GM12878 (cell line): ENCODE measurements around the gene PYGO1. TPM values are rescaled to one million over a fixed set of nuclear protein-coding genes. Genes with fewer than 3 reads are reported as not detected.

ENCODE experiments used
- ATAC-seq: fragments of 200-7000 bp; cut with Tn5 transposase; 3 replicates; pipeline ENCODE4 v1.9.1; 2020; ENCODE audit warnings: mild to moderate bottlenecking, moderate library complexity
- BruUV-seq: library from RNA; stranded (reverse); fragments of 400-500 nt; replicated peaks from 2 replicates; lab custom pipeline; 2021; lab: Mats Ljungman, UMichigan
- CTCF ChIA-PET: fragments of 300-600 bp; sonication (Branson Sonifier 250); formaldehyde crosslinking; extraction: SDS; loops from one replicate; lab custom pipeline; 2021; ENCODE audit warnings: inconsistent platforms; lab: Yijun Ruan, JAX
- POLR2A ChIA-PET: fragments of 350-600 bp; formaldehyde crosslinking; extraction: SDS; loops from one replicate; lab custom pipeline; 2021; ENCODE audit warnings: inconsistent platforms; lab: Charles Lee
- RAD21 ChIA-PET: fragments of 300-600 bp; sonication (Branson Sonifier 250); formaldehyde crosslinking; loops from one replicate; lab custom pipeline; 2023; ENCODE audit warnings: antibody characterized with exemption; ENCODE audit not compliant: unreplicated experiment; lab: Charles Lee
- SMC1A ChIA-PET: fragments of 300-600 bp; sonication (Branson Sonifier 250); formaldehyde crosslinking; loops from one replicate; lab custom pipeline; 2023; ENCODE audit not compliant: unreplicated experiment, uncharacterized antibody; lab: Charles Lee
- DNase-seq: peaks from one replicate; pipeline ENCODE4 v3.0.0-alpha.2; 2011; ENCODE audit warnings: low read depth, low spot score
- FAIRE-seq: peaks from 3 replicates; lab custom pipeline; 2011; peaks lifted over from hg19 to GRCh38; lab: Jason Lieb, UNC
- H2AFZ ChIP-seq: 2 replicates; pipeline ENCODE4 v1.6.0; 2011; ENCODE audit warnings: low read depth, low read length, control low read depth; ENCODE audit not compliant: control insufficient read depth
- H3K27ac ChIP-seq: 2 replicates; pipeline ENCODE4 v1.5.1; 2011; ENCODE audit warnings: control low read depth; ENCODE audit not compliant: control insufficient read depth, insufficient read depth
- H3K27me3 ChIP-seq, 2 experiments: replicated peaks in 1 of 2; 2 replicates each; pipeline versions ENCODE4 v1.6.0 to v1.6.1; 2011; ENCODE audit warnings: low read length in 1 of 2; ENCODE audit not compliant: control insufficient read depth in 2 of 2, insufficient read depth in 2 of 2
- H3K36me3 ChIP-seq, 2 experiments: 2 replicates each; pipeline ENCODE4 v1.5.1; 2011; ENCODE audit warnings: low read length in 1 of 2; ENCODE audit not compliant: control insufficient read depth in 2 of 2, insufficient read depth in 2 of 2
- H3K4me1 ChIP-seq: 2 replicates; pipeline ENCODE4 v1.6.1; 2011; ENCODE audit warnings: mild to moderate bottlenecking, low read length, moderate library complexity, mixed read lengths; ENCODE audit not compliant: control insufficient read depth, insufficient read depth
- H3K4me2 ChIP-seq: 2 replicates; pipeline ENCODE4 v1.6.0; 2011; ENCODE audit warnings: control low read depth; ENCODE audit not compliant: control insufficient read depth, insufficient read depth
- H3K4me3 ChIP-seq: fragments of 200-600 bp; sonication (generic); 2 replicates; pipeline ENCODE4 v1.5.1; 2016
- H3K79me2 ChIP-seq: 2 replicates; pipeline ENCODE4 v1.6.0; 2011; ENCODE audit warnings: low read length; ENCODE audit not compliant: control insufficient read depth, insufficient read depth
- H3K9ac ChIP-seq: 2 replicates; pipeline ENCODE4 v1.8.0; 2011; ENCODE audit warnings: low read length, control low read depth, mixed read lengths; ENCODE audit not compliant: control insufficient read depth, insufficient read depth
- H3K9me3 ChIP-seq: replicated peaks from 3 replicates; pipeline ENCODE4 v1.5.1; 2011; ENCODE audit warnings: mild to moderate bottlenecking, low read length; ENCODE audit not compliant: control insufficient read depth, insufficient read depth
- H4K20me1 ChIP-seq: 2 replicates; pipeline ENCODE4 v1.6.0; 2011; ENCODE audit not compliant: control insufficient read depth, insufficient read depth
- CHD2 ChIP-seq: IDR thresholded peaks from 2 replicates; pipeline ENCODE4 v1.6.1; 2011; ENCODE audit warnings: low read depth, low read length, improper control_type of control experiment, borderline replicate concordance
- ETV6 ChIP-seq, 2 experiments: fragments of 450-650 bp in 1 of 2; IDR thresholded peaks in 1 of 2; conservative IDR thresholded peaks in 1 of 2; 2 replicates each; pipeline ENCODE4 v1.6.1; 2014; ENCODE audit warnings: antibody characterized with exemption in 1 of 2, borderline replicate concordance in 1 of 2, low read depth in 1 of 2, mild to moderate bottlenecking in 1 of 2, moderate library complexity in 1 of 2
- KLF5 ChIP-seq: fragments of 450-650 bp; IDR thresholded peaks from 2 replicates; pipeline ENCODE4 v1.6.1; 2014; ENCODE audit warnings: mild to moderate bottlenecking; ENCODE audit not compliant: partially characterized antibody
- POLR2AphosphoS2 ChIP-seq: IDR thresholded peaks from 2 replicates; pipeline ENCODE4 v1.6.1; 2011; ENCODE audit warnings: low read depth, mild to moderate bottlenecking, low read length, improper control_type of control experiment, moderate library complexity
- SMAD5 ChIP-seq: IDR thresholded peaks from 2 replicates; pipeline ENCODE4 v1.6.1; 2016; ENCODE audit warnings: antibody characterized with exemption, low read depth
- SRF ChIP-seq, 2 experiments: IDR thresholded peaks; 2 replicates each; pipeline ENCODE4 v1.6.1; 2011; ENCODE audit warnings: low read depth in 2 of 2, low read length in 2 of 2, mild to moderate bottlenecking in 1 of 2, moderate library complexity in 1 of 2
- ZNF274 ChIP-seq: IDR thresholded peaks from one replicate; pipeline ENCODE4 v1.8.0; 2011; ENCODE audit not compliant: insufficient read length, insufficient read depth
- WGBS: methylation state at CpG from one replicate; pipeline ENCODE4 v1.1.6; 2016; ENCODE audit warnings: low lambda C conversion rate; ENCODE audit not compliant: insufficient replicate concordance, insufficient coverage; ENCODE audit errors: missing lambda C conversion rate; 5-methylcytosine and 5-hydroxymethylcytosine counted together
- in situ Hi-C: fragments of 300-500 bp; cut with MboI; formaldehyde crosslinking; loops from 9 replicates; pipeline ENCODE4 v1.14.3; 2018; ENCODE audit warnings: mixed read lengths
- intact Hi-C: fragments of 100-400 bp; cut with micrococcal nuclease; formaldehyde crosslinking; loops from one replicate; pipeline ENCODE4 v1.14.2; 2022; ENCODE audit not compliant: unreplicated experiment
- polyA plus RNA-seq, 11 experiments: library from polyadenylated mRNA; depleted of rRNA in 4 of 11; unstranded in 6 of 11; stranded (reverse) in 5 of 11; fragments of >200 nt; fragmentation: Nextera tagmentation in 4 of 11; fragmentation: Illumina TruSeq in 1 of 11; extraction: Ambion mirVana in 4 of 11; extraction: Trizol in 1 of 11; gene quantifications; 1 replicate in 1 of 11; 2 replicates in 10 of 11; pipeline versions ENCODE4 v1.2.1 to v1.2.3, GENCODE V29; 2011 to 2016; ENCODE audit warnings: inconsistent platforms in 2 of 11, missing spikeins in 2 of 11, low read depth in 1 of 11
- total RNA-seq, 4 experiments: library from RNA; depleted of rRNA in 3 of 4; stranded (reverse); fragments of >200 nt in 3 of 4; fragmentation: Illumina TruSeq in 1 of 4; extraction: Trizol in 1 of 4; gene quantifications; 2 replicates each; pipeline versions ENCODE4 v1.2.1 to v1.2.3, GENCODE V29; 2013 to 2021
- TF ChIP-seq, protein P1 (sequence below): IDR thresholded peaks from 2 replicates; pipeline ENCODE4 v1.6.1; 2011; ENCODE audit warnings: low read depth, low read length, improper control_type of control experiment, borderline replicate concordance
- TF ChIP-seq, protein P2 (sequence below): fragments of 450-650 bp; formaldehyde crosslinking; IDR thresholded peaks from 2 replicates; pipeline ENCODE4 v1.4.0; 2020; ENCODE audit warnings: mild to moderate bottlenecking, moderate library complexity

Gene PYGO1
- total and polyA plus RNA-seq, 10 of the 15 experiments (the other 5 are each of a cell fraction or from before 2014, with no cell fraction given): 0.01 TPM; not detected in 9

DNA sequence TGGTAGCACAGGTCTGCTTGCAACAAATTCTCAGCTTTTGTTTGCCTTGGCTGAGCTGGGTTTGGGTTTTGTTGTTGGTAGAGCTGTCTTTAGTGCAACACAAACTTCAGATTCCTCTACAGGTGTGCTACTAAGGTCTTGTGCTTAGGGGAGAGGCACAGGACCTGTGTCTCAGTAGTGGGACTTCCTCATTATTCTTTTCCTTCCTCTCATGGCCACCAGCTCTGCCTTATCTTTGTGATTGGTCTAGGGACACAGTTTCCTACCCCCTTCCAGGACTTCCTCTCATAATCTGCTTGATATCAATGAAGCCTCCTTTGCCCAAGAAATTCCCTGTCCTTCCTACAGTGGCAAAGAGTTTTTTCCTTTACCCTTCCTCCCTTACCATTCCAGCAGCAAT, 55.2 kb downstream of the PYGO1 start:
- H3K27me3 ChIP-seq: no peaks in the 10 kb centered on the region
- H3K4me1 ChIP-seq: no peaks in the 10 kb centered on the region
- POLR2A ChIA-PET: no interaction called here
- H3K36me3 ChIP-seq: no peaks in the 10 kb centered on the region
- CTCF ChIA-PET: interaction anchor here (1.3 kb wide), 1 partner anchor 9 kb away, joined by 3 read pairs; no protein-coding TSS in a partner anchor
- in situ Hi-C loops (no loop called here), intact Hi-C loops (no loop called here)
- DNase-seq (no peak), ATAC-seq (no peak), FAIRE-seq (no peak)
- no peak overlapping the region for H3K4me3 ChIP-seq
- no peaks in the 10 kb centered on the region for H3K9me3 ChIP-seq
- H2AFZ ChIP-seq: no peak overlapping the region
- no peak for TF ChIP-seq POLR2AphosphoS2
- TF ChIP-seq SRF (IDR thresholded peaks at IDR 0.05; ENCODE audit: low read depth in 2 of 2, low read length in 2 of 2): no peak
- TF ChIP-seq KLF5: no peak
- TF ChIP-seq CHD2: no peak
- SMC1A ChIA-PET: interaction anchor here (1.4 kb wide), 1 partner anchor 10 kb away, joined by 3 read pairs; no protein-coding TSS in a partner anchor
- H3K79me2 ChIP-seq: no peaks in the 10 kb centered on the region
- H3K9ac ChIP-seq: no peak overlapping the region
- RAD21 ChIA-PET: no interaction called here
- no TSS peak for BruUV-seq
- no peaks in the 10 kb centered on the region for H4K20me1 ChIP-seq
- no peak overlapping the region for H3K4me2 ChIP-seq
- no peak overlapping the region for H3K27ac ChIP-seq

DNA sequence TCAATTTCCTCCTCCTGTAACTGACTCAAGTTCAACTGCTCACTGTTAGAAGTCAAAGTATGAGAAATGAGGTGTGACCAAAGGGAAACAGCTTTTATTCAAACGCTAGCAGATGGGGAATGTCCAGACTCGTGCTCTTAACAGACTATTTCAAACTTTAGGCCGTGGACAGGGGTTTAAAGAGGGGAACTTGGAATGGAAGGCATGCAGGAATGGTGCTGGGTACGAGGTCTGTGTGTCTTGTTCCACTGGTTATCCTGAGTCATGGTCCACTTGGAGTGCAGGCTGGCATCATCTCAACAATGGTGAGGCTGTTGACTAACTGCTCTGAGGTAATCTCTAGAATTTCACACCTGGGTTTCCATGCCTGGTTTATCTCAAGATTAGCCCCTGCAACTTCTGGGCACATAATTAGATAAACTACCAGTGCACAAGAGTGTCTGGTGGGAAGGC, 57.3 kb downstream of the PYGO1 start:
- SMC1A ChIA-PET: interaction anchor here (0.7 to 0.9 kb wide), 2 partner anchors 9 to 113 kb away, joined by 3 to 5 read pairs; no protein-coding TSS in a partner anchor
- BruUV-seq: no TSS peak
- no peak overlapping the region for H3K4me3 ChIP-seq
- DNase-seq (no peak), ATAC-seq (peak; percentile 20; the same call in 2 of the 3 replicates), FAIRE-seq (no peak)
- POLR2A ChIA-PET: no interaction called here
- no peaks in the 10 kb centered on the region for H3K36me3 ChIP-seq
- H2AFZ ChIP-seq: peak overlapping the region; percentile 52; the same call in 1 of the 2 replicates
- RAD21 ChIA-PET: no interaction called here
- CTCF ChIA-PET: interaction anchor here (0.6 to 2.7 kb wide), 4 partner anchors 109 to 440 kb away, joined by 3 to 9 read pairs (median 4); no protein-coding TSS in a partner anchor
- no peaks in the 10 kb centered on the region for H3K9me3 ChIP-seq
- H3K79me2 ChIP-seq: no peaks in the 10 kb centered on the region
- in situ Hi-C loops (no loop called here), intact Hi-C loops (no loop called here)
- WGBS: 4% methylated on average over 4 of the region's 4 CpGs
- H3K4me2 ChIP-seq: no peak overlapping the region
- H4K20me1 ChIP-seq: no peaks in the 10 kb centered on the region
- no peak overlapping the region for H3K9ac ChIP-seq
- H3K27me3 ChIP-seq: no peaks in the 10 kb centered on the region
- H3K4me1 ChIP-seq: no peaks in the 10 kb centered on the region
- H3K27ac ChIP-seq: no peak overlapping the region
- TF ChIP-seq SMAD5 (no peak), ZNF274 (no peak), ETV6 (conservative IDR thresholded peaks at IDR 0.05 in 1 of 2, IDR thresholded peaks at IDR 0.05 in 1 of 2; ENCODE audit: borderline replicate concordance in 1 of 2, low read depth in 1 of 2) (no peak)
- TF ChIP-seq, protein P1, sequence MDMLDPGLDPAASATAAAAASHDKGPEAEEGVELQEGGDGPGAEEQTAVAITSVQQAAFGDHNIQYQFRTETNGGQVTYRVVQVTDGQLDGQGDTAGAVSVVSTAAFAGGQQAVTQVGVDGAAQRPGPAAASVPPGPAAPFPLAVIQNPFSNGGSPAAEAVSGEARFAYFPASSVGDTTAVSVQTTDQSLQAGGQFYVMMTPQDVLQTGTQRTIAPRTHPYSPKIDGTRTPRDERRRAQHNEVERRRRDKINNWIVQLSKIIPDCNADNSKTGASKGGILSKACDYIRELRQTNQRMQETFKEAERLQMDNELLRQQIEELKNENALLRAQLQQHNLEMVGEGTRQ: no peak
- TF ChIP-seq, protein P2, sequence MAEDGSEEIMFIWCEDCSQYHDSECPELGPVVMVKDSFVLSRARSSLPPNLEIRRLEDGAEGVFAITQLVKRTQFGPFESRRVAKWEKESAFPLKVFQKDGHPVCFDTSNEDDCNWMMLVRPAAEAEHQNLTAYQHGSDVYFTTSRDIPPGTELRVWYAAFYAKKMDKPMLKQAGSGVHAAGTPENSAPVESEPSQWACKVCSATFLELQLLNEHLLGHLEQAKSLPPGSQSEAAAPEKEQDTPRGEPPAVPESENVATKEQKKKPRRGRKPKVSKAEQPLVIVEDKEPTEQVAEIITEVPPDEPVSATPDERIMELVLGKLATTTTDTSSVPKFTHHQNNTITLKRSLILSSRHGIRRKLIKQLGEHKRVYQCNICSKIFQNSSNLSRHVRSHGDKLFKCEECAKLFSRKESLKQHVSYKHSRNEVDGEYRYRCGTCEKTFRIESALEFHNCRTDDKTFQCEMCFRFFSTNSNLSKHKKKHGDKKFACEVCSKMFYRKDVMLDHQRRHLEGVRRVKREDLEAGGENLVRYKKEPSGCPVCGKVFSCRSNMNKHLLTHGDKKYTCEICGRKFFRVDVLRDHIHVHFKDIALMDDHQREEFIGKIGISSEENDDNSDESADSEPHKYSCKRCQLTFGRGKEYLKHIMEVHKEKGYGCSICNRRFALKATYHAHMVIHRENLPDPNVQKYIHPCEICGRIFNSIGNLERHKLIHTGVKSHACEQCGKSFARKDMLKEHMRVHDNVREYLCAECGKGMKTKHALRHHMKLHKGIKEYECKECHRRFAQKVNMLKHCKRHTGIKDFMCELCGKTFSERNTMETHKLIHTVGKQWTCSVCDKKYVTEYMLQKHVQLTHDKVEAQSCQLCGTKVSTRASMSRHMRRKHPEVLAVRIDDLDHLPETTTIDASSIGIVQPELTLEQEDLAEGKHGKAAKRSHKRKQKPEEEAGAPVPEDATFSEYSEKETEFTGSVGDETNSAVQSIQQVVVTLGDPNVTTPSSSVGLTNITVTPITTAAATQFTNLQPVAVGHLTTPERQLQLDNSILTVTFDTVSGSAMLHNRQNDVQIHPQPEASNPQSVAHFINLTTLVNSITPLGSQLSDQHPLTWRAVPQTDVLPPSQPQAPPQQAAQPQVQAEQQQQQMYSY: no peak
